ENCODE results near the gene PRR33. TPM values are rescaled to one million over a fixed set of nuclear protein-coding genes. Genes with fewer than 3 reads are reported as not detected.

Gene PRR33
- total RNA-seq, 1 donor from 2014 or later, result not detected

DNA sequence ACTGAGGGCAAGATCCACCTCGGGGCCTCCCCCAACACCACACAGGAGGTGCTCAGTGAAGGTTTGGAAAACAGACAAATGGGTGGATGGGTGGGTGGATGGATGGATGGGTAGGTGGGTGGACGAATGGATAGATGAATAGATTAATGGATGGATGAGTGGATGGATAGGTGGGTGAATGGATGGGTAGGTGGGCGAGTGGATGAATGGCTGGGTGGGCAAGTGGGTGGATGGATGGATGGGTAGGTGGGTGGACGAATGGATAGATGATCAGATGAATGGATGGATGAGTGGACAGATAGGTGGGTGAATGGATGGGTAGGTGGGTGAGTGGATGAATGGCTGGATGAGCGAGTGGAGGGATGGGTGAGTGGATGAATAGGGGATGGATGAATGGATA is 863 bp upstream of the PRR33 start:
- no peak overlapping the region for H3K27ac Mint-ChIP-seq
- H3K27me3 Mint-ChIP-seq, result peaks cover 24% of the 10 kb centered on the region
- H3K4me1 Mint-ChIP-seq (ENCODE audit: low read depth), result peaks cover 6% of the 10 kb centered on the region
- DNase-seq (ENCODE audit: low spot score, unreplicated experiment), result no peak
- H3K9me3 Mint-ChIP-seq (ENCODE audit: low read depth), result peaks cover under 1% of the 10 kb centered on the region
- H3K4me3 Mint-ChIP-seq (ENCODE audit: low read depth), result no peak overlapping the region
- no peaks in the 10 kb centered on the region for H3K36me3 Mint-ChIP-seq (ENCODE audit: insufficient read depth)
- TF ChIP-seq, protein P1, sequence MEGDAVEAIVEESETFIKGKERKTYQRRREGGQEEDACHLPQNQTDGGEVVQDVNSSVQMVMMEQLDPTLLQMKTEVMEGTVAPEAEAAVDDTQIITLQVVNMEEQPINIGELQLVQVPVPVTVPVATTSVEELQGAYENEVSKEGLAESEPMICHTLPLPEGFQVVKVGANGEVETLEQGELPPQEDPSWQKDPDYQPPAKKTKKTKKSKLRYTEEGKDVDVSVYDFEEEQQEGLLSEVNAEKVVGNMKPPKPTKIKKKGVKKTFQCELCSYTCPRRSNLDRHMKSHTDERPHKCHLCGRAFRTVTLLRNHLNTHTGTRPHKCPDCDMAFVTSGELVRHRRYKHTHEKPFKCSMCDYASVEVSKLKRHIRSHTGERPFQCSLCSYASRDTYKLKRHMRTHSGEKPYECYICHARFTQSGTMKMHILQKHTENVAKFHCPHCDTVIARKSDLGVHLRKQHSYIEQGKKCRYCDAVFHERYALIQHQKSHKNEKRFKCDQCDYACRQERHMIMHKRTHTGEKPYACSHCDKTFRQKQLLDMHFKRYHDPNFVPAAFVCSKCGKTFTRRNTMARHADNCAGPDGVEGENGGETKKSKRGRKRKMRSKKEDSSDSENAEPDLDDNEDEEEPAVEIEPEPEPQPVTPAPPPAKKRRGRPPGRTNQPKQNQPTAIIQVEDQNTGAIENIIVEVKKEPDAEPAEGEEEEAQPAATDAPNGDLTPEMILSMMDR (IDR thresholded peaks at IDR 0.05; ENCODE audit: unreplicated experiment), result no peak

- no peak for DNase-seq (ENCODE audit: low spot score, unreplicated experiment)
- Mint-ChIP-seq H3K27me3 (peaks cover 26% of the 10 kb centered on the region), H3K27ac (no peak overlapping the region), H3K36me3 (ENCODE audit: insufficient read depth) (no peaks in the 10 kb centered on the region), H3K4me3 (ENCODE audit: low read depth) (no peak overlapping the region), H3K4me1 (ENCODE audit: low read depth) (peaks cover 6% of the 10 kb centered on the region), H3K9me3 (ENCODE audit: low read depth) (no peaks in the 10 kb centered on the region)
- TF ChIP-seq, protein P1 (IDR thresholded peaks at IDR 0.05; ENCODE audit: unreplicated experiment), result no peak
Observed at GRCh38 chr11:1892116-1892515, 421 bp upstream of the PRR33 start.

DNA sequence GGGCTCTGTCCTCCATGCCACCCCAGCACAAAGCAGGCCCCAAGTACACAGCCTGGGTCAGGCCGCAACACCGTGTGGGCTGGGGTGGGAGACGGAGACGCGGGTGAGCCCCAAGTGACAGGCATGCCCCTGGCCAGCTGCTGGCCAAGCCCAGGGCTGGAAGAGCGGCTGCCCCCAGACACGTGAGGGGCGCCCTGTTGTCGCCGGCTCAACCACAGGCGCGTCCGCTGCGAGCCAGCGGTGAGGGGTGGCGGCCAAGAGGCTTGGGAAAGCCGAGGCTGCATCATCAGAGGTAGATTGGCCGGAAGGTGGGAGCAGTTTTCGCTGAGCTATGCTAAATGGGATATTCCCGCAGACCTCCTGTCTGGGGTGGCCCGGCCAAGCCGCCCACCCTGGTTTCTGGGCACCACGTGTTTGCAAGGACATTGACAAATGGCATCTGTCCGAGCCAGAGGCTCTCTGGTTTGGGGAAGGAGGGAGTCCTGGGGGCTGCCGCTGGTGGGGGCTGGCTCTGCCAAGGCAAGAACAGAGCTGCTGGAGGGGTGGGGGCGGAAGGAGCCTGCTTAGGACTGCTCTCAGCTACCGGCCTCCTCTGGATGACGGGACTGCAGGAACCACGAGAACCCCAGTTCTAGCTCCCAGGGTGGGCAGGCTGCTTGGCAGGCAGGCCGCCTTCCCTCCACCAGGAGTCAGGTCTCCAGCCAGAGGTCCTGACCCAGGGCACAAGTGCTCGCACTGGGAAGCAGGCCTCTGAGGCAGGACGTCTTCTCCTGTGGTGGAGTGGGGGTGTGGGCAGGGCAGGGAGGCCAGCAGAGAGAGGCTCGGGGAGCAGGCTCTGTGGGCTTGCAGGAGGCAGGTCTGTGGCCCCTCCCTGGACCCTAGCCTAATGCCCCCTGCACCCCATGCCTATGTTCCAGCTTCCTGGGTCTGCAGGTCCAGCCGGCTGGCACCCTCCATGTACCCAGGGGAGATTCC is 552 bp downstream of the PRR33 start:
- Mint-ChIP-seq H3K36me3 (ENCODE audit: insufficient read depth) (no peaks in the 10 kb centered on the region), H3K27me3 (peaks cover 26% of the 10 kb centered on the region), H3K4me1 (ENCODE audit: low read depth) (peaks cover 1% of the 10 kb centered on the region), H3K9me3 (ENCODE audit: low read depth) (no peaks in the 10 kb centered on the region), H3K4me3 (ENCODE audit: low read depth) (no peak overlapping the region), H3K27ac (no peak overlapping the region)
- TF ChIP-seq, protein P1 (IDR thresholded peaks at IDR 0.05; ENCODE audit: unreplicated experiment), result no peak
- no peak for DNase-seq (ENCODE audit: low spot score, unreplicated experiment)

- TF ChIP-seq, protein P1 (IDR thresholded peaks at IDR 0.05; ENCODE audit: unreplicated experiment), result no peak
- H3K27me3 Mint-ChIP-seq, result peaks cover 20% of the 10 kb centered on the region
- no peak overlapping the region for H3K4me3 Mint-ChIP-seq (ENCODE audit: low read depth)
- no peaks in the 10 kb centered on the region for H3K36me3 Mint-ChIP-seq (ENCODE audit: insufficient read depth)
- DNase-seq (ENCODE audit: low spot score, unreplicated experiment), result no peak
- no peaks in the 10 kb centered on the region for H3K4me1 Mint-ChIP-seq (ENCODE audit: low read depth)
- H3K27ac Mint-ChIP-seq, result no peak overlapping the region
- H3K9me3 Mint-ChIP-seq (ENCODE audit: low read depth), result no peaks in the 10 kb centered on the region
Observed at GRCh38 chr11:1889941-1890855, 1.5 kb downstream of the PRR33 start.

All from progenitor cell of endocrine pancreas (in vitro differentiated cells).